Stimulated activated CD8-positive, alpha-beta memory T cell treated with anti-CD3 and anti-CD28 coated beads, Interleukin-2, amount 100 ng/mL, for 1 hour (primary cell): ENCODE data around the gene NDUFV3.
"Not testable (repeated sequence)": the region's sequence is repeated elsewhere in the genome, so short reads cannot be mapped to it uniquely, and the experiment has no call there.

ENCODE experiments used
- DNase-seq, 2 donors: peaks; one replicate each; pipeline ENCODE4 v3.0.0-alpha.2; 2020; ENCODE audit warnings: low read depth in 2 of 2

The NDUFV3 gene

GRCh38 chr21:42936360-42936759 is 43.3 kb downstream of the NDUFV3 start:
- DNase-seq: not testable (repeated sequence)

- DNase-seq: not testable (repeated sequence)
Measured at GRCh38 chr21:42937034-42937940, 44.2 kb downstream of the NDUFV3 start.

GRCh38 chr21:42937960-42938605 is 45.0 kb downstream of the NDUFV3 start:
- no peak for DNase-seq

- DNase-seq: not testable (repeated sequence)
Measured at GRCh38 chr21:42938606-42938995, 45.5 kb downstream of the NDUFV3 start.

- no peak for DNase-seq
Measured at GRCh38 chr21:42939582-42940413, 46.7 kb downstream of the NDUFV3 start.

GRCh38 chr21:42941696-42942085 is 48.6 kb downstream of the NDUFV3 start:
- DNase-seq: no peak

- DNase-seq: no peak
Measured at GRCh38 chr21:42942244-42942643, 49.1 kb downstream of the NDUFV3 start.

GRCh38 chr21:42949094-42949755 is 56.1 kb downstream of the NDUFV3 start:
- DNase-seq: not testable (repeated sequence)

GRCh38 chr21:42951193-42951592 is 58.1 kb downstream of the NDUFV3 start:
- DNase-seq: not testable (repeated sequence)

- no peak for DNase-seq
Measured at GRCh38 chr21:42956824-42957630, 63.9 kb downstream of the NDUFV3 start.

- not testable (repeated sequence) for DNase-seq
Measured at GRCh38 chr21:42958122-42958521, 65.0 kb downstream of the NDUFV3 start.

GRCh38 chr21:42959728-42960127 is 66.6 kb downstream of the NDUFV3 start:
- no peak for DNase-seq

- no peak for DNase-seq
Measured at GRCh38 chr21:42962380-42963007, 69.4 kb downstream of the NDUFV3 start.
